GM20000 (cell line): ENCODE data around the gene CRADD.
"Not testable (repeated sequence)": the region's sequence is repeated elsewhere in the genome, so short reads cannot be mapped to it uniquely, and the experiment has no call there.

Experiments used
- DNase-seq: peaks from one replicate; pipeline ENCODE4 v3.0.0; 2012; ENCODE audit warnings: low spot score
- CTCF ChIP-seq: IDR thresholded peaks from 2 replicates; pipeline ENCODE4 v1.5.1; 2012; ENCODE audit warnings: mild to moderate bottlenecking, control low read depth; ENCODE audit errors: extremely low read depth, missing control alignments

The CRADD gene

GRCh38 chr12:93778766-93779165 lies 101.6 kb downstream of the CRADD start:
- DNase-seq: no peak
- TF ChIP-seq CTCF: no peak

GRCh38 chr12:93780101-93780641 lies 103.0 kb downstream of the CRADD start:
- DNase-seq: no peak
- no peak for TF ChIP-seq CTCF

- not testable (repeated sequence) for DNase-seq
Observed at GRCh38 chr12:93780886-93781285, 103.7 kb downstream of the CRADD start.

GRCh38 chr12:93781961-93782360 lies 104.8 kb downstream of the CRADD start:
- DNase-seq: not testable (repeated sequence)

- TF ChIP-seq CTCF: no peak
- no peak for DNase-seq
Observed at GRCh38 chr12:93782853-93783252, 105.7 kb downstream of the CRADD start.

- TF ChIP-seq CTCF: no peak
- DNase-seq: no peak
Observed at GRCh38 chr12:93783832-93784231, 106.7 kb downstream of the CRADD start.

- no peak for TF ChIP-seq CTCF
- no peak for DNase-seq
Observed at GRCh38 chr12:93784339-93785086, 107.3 kb downstream of the CRADD start.

- no peak for DNase-seq
- no peak for TF ChIP-seq CTCF
Observed at GRCh38 chr12:93785249-93786010, 108.3 kb downstream of the CRADD start.
